Stimulated activated CD4-positive, alpha-beta T cell treated with anti-CD3 and anti-CD28 coated beads, Interleukin-2, amount 100 ng/mL, for 48 hours (primary cell): ENCODE results near the gene TBXT.
"Not testable (repeated sequence)": the region's sequence is repeated elsewhere in the genome, so short reads cannot be mapped to it uniquely, and the experiment has no call there.

Experiments
- DNase-seq, 2 donors: peaks; one replicate each; pipeline ENCODE4 v3.0.0-alpha.2; 2020

The TBXT gene, protein sequence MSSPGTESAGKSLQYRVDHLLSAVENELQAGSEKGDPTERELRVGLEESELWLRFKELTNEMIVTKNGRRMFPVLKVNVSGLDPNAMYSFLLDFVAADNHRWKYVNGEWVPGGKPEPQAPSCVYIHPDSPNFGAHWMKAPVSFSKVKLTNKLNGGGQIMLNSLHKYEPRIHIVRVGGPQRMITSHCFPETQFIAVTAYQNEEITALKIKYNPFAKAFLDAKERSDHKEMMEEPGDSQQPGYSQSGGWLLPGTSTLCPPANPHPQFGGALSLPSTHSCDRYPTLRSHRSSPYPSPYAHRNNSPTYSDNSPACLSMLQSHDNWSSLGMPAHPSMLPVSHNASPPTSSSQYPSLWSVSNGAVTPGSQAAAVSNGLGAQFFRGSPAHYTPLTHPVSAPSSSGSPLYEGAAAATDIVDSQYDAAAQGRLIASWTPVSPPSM

GRCh38 chr6:166167801-166168615 lies at the start of gene TBXT:
TSS of gene TBXT (minus strand) at chr6:166167851. CDS start at chr6:166167591, 260 bp downstream.
- DNase-seq = no peak

GRCh38 chr6:166207284-166207561 lies 39.6 kb upstream of the TBXT start:
- no peak for DNase-seq

- DNase-seq = no peak
Measured at GRCh38 chr6:166206510-166207283, 39.0 kb upstream of the TBXT start.

DNA sequence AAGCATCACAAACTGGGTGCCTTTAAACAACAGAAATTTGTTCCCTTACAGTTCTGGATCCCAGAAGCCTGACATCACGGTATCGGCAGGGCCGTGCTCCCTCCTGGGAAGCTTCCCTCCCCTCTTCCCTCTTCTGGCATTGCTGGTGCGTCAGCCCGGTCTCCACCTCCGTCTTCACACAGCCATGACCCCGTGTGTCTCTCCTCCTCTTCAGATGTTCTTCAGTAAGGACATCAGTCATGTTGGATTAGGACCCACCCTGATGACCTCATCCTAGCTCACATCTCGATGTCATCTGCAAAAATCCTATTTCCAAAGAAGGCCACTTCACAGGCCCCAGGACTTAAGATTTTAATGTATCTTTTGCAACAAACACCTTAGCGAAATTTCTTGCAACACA lies 38.4 kb upstream of the TBXT start:
- no peak for DNase-seq

DNA sequence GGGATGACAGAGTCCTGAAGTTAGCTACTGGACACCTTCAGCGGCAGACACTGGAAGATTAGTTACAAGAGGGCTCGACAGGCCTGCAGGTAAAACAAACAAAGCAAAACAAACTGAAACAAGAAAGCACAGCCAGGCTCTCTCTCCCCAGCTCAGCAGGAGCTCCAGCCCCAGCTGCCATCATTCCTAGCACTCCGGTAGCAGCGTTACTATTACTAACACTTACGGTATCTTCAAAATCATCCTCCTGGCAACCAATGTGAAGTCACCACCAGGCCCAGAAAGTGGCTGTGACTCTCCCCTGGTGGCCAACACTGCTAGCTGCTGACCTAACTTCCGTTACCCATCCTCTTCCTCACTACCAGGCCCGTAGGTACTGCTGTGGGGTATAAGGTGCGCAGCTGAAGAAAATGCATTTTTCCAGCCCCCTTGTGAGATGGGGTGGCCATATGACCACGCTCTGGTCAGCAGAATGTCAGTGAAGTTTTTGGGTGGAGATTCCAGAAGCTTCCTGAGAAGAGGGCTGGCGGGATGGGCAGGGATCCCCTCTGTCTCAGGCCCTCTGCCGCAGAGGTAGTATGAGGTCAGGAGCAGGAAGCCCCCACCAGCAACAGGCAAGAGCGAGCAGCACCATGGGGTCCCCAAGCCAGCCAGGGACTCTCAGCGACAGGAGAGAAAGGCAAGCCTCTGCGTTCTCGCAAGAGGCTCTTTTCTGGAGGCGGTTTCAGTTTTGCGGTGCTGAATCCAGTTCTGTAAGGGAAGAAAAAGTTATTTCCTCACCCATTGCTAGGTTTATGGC lies 37.4 kb upstream of the TBXT start:
- no peak for DNase-seq

- DNase-seq = no peak
Measured at GRCh38 chr6:166203641-166204222, 36.1 kb upstream of the TBXT start.

- no peak for DNase-seq
Measured at GRCh38 chr6:166203003-166203640, 35.5 kb upstream of the TBXT start.

GRCh38 chr6:166202321-166202733 lies 34.7 kb upstream of the TBXT start:
- no peak for DNase-seq

DNA sequence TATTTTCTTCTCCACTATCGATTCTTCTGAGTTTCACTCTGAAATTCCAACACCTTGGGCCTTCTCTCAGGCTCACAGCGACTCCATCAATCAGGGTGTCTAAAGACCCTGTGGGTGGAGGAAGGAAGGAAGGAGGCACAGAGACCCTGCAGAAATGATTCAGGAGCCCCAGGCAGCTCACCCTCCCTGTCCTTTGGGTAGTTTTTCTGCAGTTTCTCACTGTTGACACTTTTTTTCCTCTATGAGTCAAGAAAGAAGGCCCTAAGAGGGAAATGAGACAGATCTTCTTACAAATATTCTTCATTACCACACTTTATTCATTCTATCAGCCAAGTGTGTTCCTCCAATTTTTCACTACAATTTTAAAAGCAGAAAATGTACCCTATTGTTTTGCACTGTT lies 34.2 kb upstream of the TBXT start:
- DNase-seq = no peak

DNA sequence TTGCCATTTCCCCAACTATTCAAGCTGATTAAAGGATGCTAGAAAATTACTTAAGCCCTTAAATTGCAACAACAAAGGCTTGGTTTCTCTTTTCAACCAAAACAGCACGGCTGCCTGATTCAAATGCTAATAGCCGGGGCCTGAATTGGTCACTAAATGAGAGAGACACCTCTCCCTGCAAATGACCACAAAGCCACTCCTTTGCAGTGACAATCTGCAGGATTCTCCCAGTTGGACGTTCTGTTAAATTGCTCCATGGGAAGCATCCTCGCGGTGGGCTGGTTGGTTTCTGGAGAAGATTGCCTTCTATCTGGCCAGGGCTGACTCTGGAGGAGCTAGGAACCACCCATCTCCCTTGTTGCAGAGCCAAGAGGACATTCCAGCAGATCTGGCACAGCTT lies 29.7 kb upstream of the TBXT start:
- no peak for DNase-seq

DNA sequence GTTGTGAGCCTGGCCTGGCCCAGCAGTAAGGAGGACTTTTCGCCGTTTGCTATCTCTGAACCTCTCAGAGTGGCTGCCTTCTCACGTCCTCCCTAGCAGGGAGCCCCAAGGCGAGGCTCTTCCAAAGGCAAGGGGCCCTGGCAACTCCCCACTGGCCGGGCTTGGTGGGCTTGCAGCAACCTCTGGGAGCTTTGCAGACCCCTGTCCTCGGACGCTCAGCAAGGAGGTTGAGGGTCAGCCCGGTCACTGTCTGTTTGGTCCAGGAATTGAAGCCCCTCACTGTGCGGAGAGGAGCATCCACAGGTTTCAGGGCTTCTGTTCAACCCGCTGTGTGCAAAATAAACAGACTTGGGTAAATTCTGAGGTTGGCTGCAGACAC lies 28.2 kb upstream of the TBXT start:
- DNase-seq = no peak

- DNase-seq = no peak
Measured at GRCh38 chr6:166194914-166195859, 27.5 kb upstream of the TBXT start.

GRCh38 chr6:166192557-166192956 lies 24.9 kb upstream of the TBXT start:
- DNase-seq = no peak

GRCh38 chr6:166192136-166192535 lies 24.5 kb upstream of the TBXT start:
- no peak for DNase-seq

GRCh38 chr6:166179704-166180103 lies 12.1 kb upstream of the TBXT start:
- DNase-seq = no peak

DNA sequence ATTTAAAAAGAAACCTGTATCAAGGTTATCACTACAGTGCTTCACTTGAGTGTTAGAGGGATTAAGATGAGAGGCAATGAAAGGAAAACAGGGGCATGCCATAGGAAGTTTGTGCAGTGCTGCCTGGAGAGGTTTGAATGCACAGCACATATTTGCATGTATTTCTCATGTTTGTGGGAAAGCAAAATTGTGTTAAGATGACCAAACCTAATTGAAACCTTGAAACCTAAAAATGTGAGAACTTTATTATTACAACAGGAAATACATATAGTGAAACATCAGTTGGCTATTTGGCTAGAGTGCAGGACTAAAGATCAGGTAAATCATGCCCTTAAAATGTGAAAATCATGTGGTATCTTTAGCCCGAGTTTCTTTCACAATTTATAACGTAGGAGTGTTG lies 8.5 kb upstream of the TBXT start:
- no peak for DNase-seq

GRCh38 chr6:166175093-166175492 lies 7.4 kb upstream of the TBXT start:
- not testable (repeated sequence) for DNase-seq

GRCh38 chr6:166174031-166174430 lies 6.4 kb upstream of the TBXT start:
- DNase-seq = no peak

- DNase-seq = no peak
Measured at GRCh38 chr6:166173281-166173951, 5.8 kb upstream of the TBXT start.

- no peak for DNase-seq
Measured at GRCh38 chr6:166172546-166172945, 4.9 kb upstream of the TBXT start.
